GM13976 (cell line): ENCODE measurements around the gene TIGD3.

ENCODE experiments used
- DNase-seq: peaks from one replicate; pipeline ENCODE4 v3.0.0; 2012; ENCODE audit warnings: low spot score
- CTCF ChIP-seq: IDR thresholded peaks from 2 replicates; pipeline ENCODE4 v1.5.1; 2012; ENCODE audit warnings: borderline replicate concordance, mild to moderate bottlenecking; ENCODE audit not compliant: insufficient read depth; ENCODE audit errors: extremely low read depth, missing control alignments, control extremely low read depth
- in situ Hi-C: fragments of 300-500 bp; cut with MboI; formaldehyde crosslinking; loops from one replicate; pipeline ENCODE4 v1.12.0; 2022; ENCODE audit warnings: low sequenced_read_pairs, mixed read lengths, inconsistent platforms; ENCODE audit not compliant: unreplicated experiment

TIGD3 gene

GRCh38 chr11:65377036-65377435, 22.5 kb downstream of the TIGD3 start:
- in situ Hi-C loops, result no loop called here
- DNase-seq, result no peak
- no peak for TF ChIP-seq CTCF

GRCh38 chr11:65377777-65378176, 23.2 kb downstream of the TIGD3 start:
- in situ Hi-C loops, result no loop called here

GRCh38 chr11:65378208-65378927, 23.8 kb downstream of the TIGD3 start:
- DNase-seq, result no peak
- TF ChIP-seq CTCF, result no peak
- in situ Hi-C loops, result no loop called here

More at GRCh38 chr11:65377777-65378176, 23.2 kb downstream of the TIGD3 start:
- no peak for TF ChIP-seq CTCF
- DNase-seq, result no peak

- DNase-seq, result no peak
- no peak for TF ChIP-seq CTCF
- in situ Hi-C loops, result no loop called here
These were observed 24.5 kb downstream of the TIGD3 start for GRCh38 chr11:65378928-65379638.

- no peak for DNase-seq
- no peak for TF ChIP-seq CTCF
- in situ Hi-C loops, result no loop called here
These were observed 25.3 kb downstream of the TIGD3 start for GRCh38 chr11:65379698-65380459.

- in situ Hi-C loops, result no loop called here
- no peak for DNase-seq
- TF ChIP-seq CTCF, result no peak
These were observed 26.0 kb downstream of the TIGD3 start for GRCh38 chr11:65380460-65381119.
